ENCODE measurements around the gene RAD54L. TPM values are rescaled to one million over a fixed set of nuclear protein-coding genes. Genes with fewer than 3 reads are reported as not detected.
A peak's percentile ranks its signal among the peaks of the same experiment; 100 is the strongest.
"Not testable (repeated sequence)": the region's sequence is repeated elsewhere in the genome, so short reads cannot be mapped to it uniquely, and the experiment has no call there.

The RAD54L gene
- total RNA-seq, 4 donors from 2014 or later, result 9.2 TPM; not detected in 3

DNA sequence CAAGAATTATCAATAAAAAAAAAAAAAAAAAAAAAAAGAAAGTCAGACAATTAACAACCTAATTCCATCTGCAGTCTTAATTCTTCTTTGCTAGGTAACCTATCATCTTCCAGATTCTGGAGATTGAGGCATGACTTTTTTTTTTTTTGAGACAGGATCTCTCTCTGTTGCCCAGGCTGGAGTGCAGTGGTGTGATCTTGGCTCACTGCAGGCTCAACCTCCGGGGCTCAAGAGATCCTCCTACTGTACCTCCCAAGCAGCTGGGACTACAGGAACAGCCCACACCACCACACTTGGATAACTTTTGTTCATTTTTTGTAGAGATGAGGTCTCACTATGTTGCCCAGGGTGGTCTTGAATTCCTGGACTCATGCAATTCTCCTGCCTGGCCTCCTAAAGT, 4.6 kb upstream of the RAD54L start:
- H3K4me3 ChIP-seq, result no peak overlapping the region
- TF ChIP-seq CTCF (IDR thresholded peaks at IDR 0.05), result no peak
- TF ChIP-seq POLR2A (IDR thresholded peaks at IDR 0.05), result no peak
- no peak for TF ChIP-seq EP300 (IDR thresholded peaks at IDR 0.05)
- no peak for TF ChIP-seq POLR2AphosphoS5 (IDR thresholded peaks at IDR 0.05)
- no peaks in the 10 kb centered on the region for H3K9me3 ChIP-seq
- WGBS, 2 donors (ENCODE audit: low coverage in 1 of 2), result 43 to 50% methylated on average over 1 of the region's 1 CpG
- ATAC-seq, result no peak
- H3K27ac ChIP-seq, result no peak overlapping the region
- H3K36me3 ChIP-seq, result no peaks in the 10 kb centered on the region
- no peaks in the 10 kb centered on the region for H3K27me3 ChIP-seq
- H3K4me1 ChIP-seq, result peaks cover 0 to 12% (median 3%) of the 10 kb centered on the region in 3 donors

DNA sequence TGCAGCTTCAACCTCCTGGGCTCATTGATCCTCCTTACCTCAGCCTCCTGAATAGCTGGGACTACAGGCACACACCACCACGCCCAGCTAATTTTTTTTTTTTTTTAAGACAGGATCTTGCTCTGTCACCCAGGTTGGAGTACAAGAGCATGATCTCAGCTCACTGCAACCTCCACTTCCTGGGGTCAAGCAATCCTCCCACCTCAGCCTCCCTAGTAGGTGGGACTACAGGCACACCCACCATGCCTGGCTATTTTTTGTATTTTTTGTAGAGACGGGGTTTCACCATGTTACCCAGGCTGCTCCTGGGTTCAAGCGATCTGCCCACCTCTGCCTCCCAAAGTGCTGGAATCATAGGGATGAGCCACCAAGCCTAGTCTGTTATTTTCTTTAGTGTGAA, 3.7 kb upstream of the RAD54L start:
- H3K27ac ChIP-seq, H3K27me3 ChIP-seq, H3K4me3 ChIP-seq, H3K36me3 ChIP-seq, ATAC-seq, H3K9me3 ChIP-seq: not testable (repeated sequence)
- 86% methylated on average over 2 to 3 of the region's 3 CpGs for WGBS, 2 donors (ENCODE audit: low coverage in 1 of 2)
- peaks cover 0 to 17% (median 5%) of the 10 kb centered on the region in 3 donors for H3K4me1 ChIP-seq

DNA sequence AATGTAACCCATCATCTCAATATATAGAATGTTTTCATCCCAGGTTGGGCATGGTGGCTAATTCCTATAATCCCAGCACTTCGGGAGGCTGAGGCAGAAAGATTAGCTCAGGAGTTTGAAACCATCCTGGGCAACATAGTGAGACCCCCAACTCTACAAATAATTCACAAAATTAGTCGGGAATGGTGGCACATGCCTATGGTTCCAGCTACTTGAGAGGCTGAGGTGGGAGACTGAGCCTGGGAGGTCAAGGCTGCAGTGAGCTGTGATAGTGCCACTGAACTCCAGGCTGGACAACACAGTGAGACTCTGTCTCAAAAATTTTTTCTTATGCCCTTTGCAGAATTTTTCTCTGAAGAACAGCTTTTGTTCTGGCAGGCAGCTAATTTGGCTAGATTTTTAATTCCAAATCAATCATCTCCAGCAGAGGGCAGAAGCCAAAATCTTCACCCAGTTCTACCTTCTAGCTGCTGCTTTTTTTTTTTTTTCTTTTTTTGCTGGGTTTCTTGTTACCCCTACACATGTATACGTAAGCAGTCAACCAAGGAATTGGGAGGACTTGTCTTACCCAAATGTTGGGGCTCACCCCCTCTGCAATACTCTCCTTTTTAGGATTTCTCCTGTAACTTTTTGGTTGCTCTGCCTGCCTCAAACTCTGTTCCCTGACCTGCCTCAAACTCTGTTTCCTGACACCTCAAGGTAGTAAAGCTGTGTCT, 2.7 kb upstream of the RAD54L start:
- H3K4me1 ChIP-seq, result peaks cover 0 to 17% (median 5%) of the 10 kb centered on the region in 3 donors
- WGBS, 2 donors (ENCODE audit: low coverage in 1 of 2), result 68 to 74% methylated on average over 3 of the region's 3 CpGs
- TF ChIP-seq EP300 (IDR thresholded peaks at IDR 0.05), result no peak
- TF ChIP-seq CTCF (IDR thresholded peaks at IDR 0.05), result peak in 1 of 4 experiments; percentile 4
- no peaks in the 10 kb centered on the region for H3K36me3 ChIP-seq
- no peaks in the 10 kb centered on the region for H3K27me3 ChIP-seq
- H3K4me3 ChIP-seq, result no peak overlapping the region
- H3K27ac ChIP-seq, result no peak overlapping the region
- no peaks in the 10 kb centered on the region for H3K9me3 ChIP-seq
- ATAC-seq, result no peak

DNA sequence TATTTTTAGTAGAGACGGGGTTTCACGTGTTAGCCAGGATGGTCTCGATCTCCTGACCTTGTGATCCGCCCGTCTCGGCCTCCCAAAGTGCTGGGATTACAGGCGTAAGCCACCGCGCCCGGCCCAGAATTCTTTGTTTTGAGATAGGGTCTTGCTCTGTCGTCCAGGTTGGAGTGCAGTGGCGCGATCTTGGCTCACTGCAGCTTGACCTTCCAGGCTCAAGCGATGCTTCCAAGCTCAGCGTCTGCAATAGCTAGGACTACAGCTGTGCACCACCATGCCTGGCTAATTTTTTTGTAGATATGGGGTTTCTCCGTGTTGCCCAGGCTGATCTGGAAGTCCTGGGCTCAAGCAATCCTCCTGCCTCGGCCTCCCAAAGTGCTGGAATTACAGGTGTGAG, 1.4 kb upstream of the RAD54L start:
- H3K4me1 ChIP-seq, result peaks cover 0 to 17% (median 5%) of the 10 kb centered on the region in 3 donors
- not testable (repeated sequence) for H3K27ac ChIP-seq, ATAC-seq, H3K9me3 ChIP-seq, H3K4me3 ChIP-seq, H3K36me3 ChIP-seq, H3K27me3 ChIP-seq
- WGBS, 2 donors (ENCODE audit: low coverage in 1 of 2), result 96 to 97% methylated on average over 6 to 11 of the region's 17 CpGs

- Histone ChIP-seq H3K4me3 (peak overlapping the region; percentile 55 to 61), H3K27me3 (no peaks in the 10 kb centered on the region), H3K36me3 (no peaks in the 10 kb centered on the region), H3K27ac (peak overlapping the region in 3 of 4 donors; percentile 55 to 72 (median 68)), H3K4me1 (peaks cover 0 to 17% (median 5%) of the 10 kb centered on the region in 3 donors), H3K9me3 (no peaks in the 10 kb centered on the region)
- no peak for TF ChIP-seq POLR2AphosphoS5 (IDR thresholded peaks at IDR 0.05)
- TF ChIP-seq EP300 (IDR thresholded peaks at IDR 0.05), result no peak
- no peak for TF ChIP-seq POLR2A (IDR thresholded peaks at IDR 0.05)
- TF ChIP-seq CTCF (IDR thresholded peaks at IDR 0.05), result no peak
- ATAC-seq, result peak; percentile 86
- 2 to 4% methylated on average over 13 to 21 of the region's 35 CpGs for WGBS, 2 donors (ENCODE audit: low coverage in 1 of 2)
These were observed 771 bp upstream of the RAD54L start for GRCh38 chr1:46246548-46247435.
